Mesendoderm (in vitro differentiated cells): Measurements from ENCODE around the gene CAPN13.
"Not testable (repeated sequence)": the region's sequence is repeated elsewhere in the genome, so short reads cannot be mapped to it uniquely, and the experiment has no call there.

Source experiments
- DNase-seq: peaks from one replicate; pipeline ENCODE4 v3.0.0; 2013
- H2AK5ac ChIP-seq: 2 replicates; pipeline ENCODE4 v1.6.1; 2013; ENCODE audit warnings: low read length, inconsistent platforms
- H2BK120ac ChIP-seq: 2 replicates; pipeline ENCODE4 v1.6.1; 2013; ENCODE audit warnings: low read depth, mild to moderate bottlenecking, low read length, moderate library complexity, mixed read lengths
- H2BK15ac ChIP-seq: replicated peaks from 2 replicates; pipeline ENCODE4 v1.6.1; 2013; ENCODE audit warnings: low read depth, mild to moderate bottlenecking, moderate library complexity
- H2BK5ac ChIP-seq: 2 replicates; pipeline ENCODE4 v1.6.1; 2013; ENCODE audit warnings: low read length, inconsistent platforms
- H3K18ac ChIP-seq: 2 replicates; pipeline ENCODE4 v1.6.1; 2013; ENCODE audit warnings: mild to moderate bottlenecking, low read length, mixed read lengths
- H3K23ac ChIP-seq: one replicate; pipeline ENCODE4 v1.6.1; 2013; ENCODE audit warnings: low read length
- H3K27ac ChIP-seq: 2 replicates; pipeline ENCODE4 v1.5.1; 2013; ENCODE audit warnings: low read depth, mild to moderate bottlenecking, inconsistent platforms, low read length, moderate library complexity
- H3K27me3 ChIP-seq: 2 replicates; pipeline ENCODE4 v1.6.1; 2013; ENCODE audit warnings: low read length, control low read depth, mild to moderate bottlenecking, inconsistent platforms; ENCODE audit not compliant: insufficient read depth, poor library complexity
- H3K36me3 ChIP-seq: 2 replicates; pipeline ENCODE4 v1.6.1; 2013; ENCODE audit warnings: low read length, inconsistent platforms; ENCODE audit not compliant: control insufficient read depth, insufficient read depth
- H3K4ac ChIP-seq: one replicate; pipeline ENCODE4 v1.6.1; 2013; ENCODE audit warnings: low read depth, mild to moderate bottlenecking, low read length, moderate library complexity
- H3K4me1 ChIP-seq: 2 replicates; pipeline ENCODE4 v1.6.1; 2013; ENCODE audit warnings: low read depth, low read length, inconsistent platforms; ENCODE audit not compliant: control insufficient read depth
- H3K4me2 ChIP-seq: 2 replicates; pipeline ENCODE4 v1.6.1; 2013; ENCODE audit warnings: low read length
- H3K4me3 ChIP-seq: 2 replicates; pipeline ENCODE4 v1.5.1; 2013; ENCODE audit warnings: mild to moderate bottlenecking, low read length
- H3K56ac ChIP-seq: one replicate; pipeline ENCODE4 v1.6.1; 2013; ENCODE audit warnings: low read length
- H3K79me1 ChIP-seq: 2 replicates; pipeline ENCODE4 v1.6.1; 2013; ENCODE audit warnings: low read length, inconsistent platforms
- H3K79me2 ChIP-seq: 2 replicates; pipeline ENCODE4 v1.6.1; 2013; ENCODE audit warnings: mild to moderate bottlenecking, low read length; ENCODE audit not compliant: control insufficient read depth, insufficient read depth
- H3K9ac ChIP-seq: 2 replicates; pipeline ENCODE4 v1.6.1; 2013; ENCODE audit warnings: low read length, inconsistent platforms
- H4K5ac ChIP-seq: one replicate; pipeline ENCODE4 v1.6.1; 2013; ENCODE audit warnings: low read length
- H4K8ac ChIP-seq: one replicate; pipeline ENCODE4 v1.6.1; 2013; ENCODE audit warnings: low read depth, mild to moderate bottlenecking, control low read depth, low read length, moderate library complexity
- WGBS: extraction: QIAGEN DNeasy Blood & Tissue Kit; methylation state at CpG from one replicate; pipeline ENCODE4 v1.1.7; 2013; ENCODE audit warnings: low lambda C conversion rate, missing lambda C conversion rate; ENCODE audit not compliant: insufficient coverage; ENCODE audit errors: extremely low coverage; 5-methylcytosine and 5-hydroxymethylcytosine counted together

Gene CAPN13

DNA sequence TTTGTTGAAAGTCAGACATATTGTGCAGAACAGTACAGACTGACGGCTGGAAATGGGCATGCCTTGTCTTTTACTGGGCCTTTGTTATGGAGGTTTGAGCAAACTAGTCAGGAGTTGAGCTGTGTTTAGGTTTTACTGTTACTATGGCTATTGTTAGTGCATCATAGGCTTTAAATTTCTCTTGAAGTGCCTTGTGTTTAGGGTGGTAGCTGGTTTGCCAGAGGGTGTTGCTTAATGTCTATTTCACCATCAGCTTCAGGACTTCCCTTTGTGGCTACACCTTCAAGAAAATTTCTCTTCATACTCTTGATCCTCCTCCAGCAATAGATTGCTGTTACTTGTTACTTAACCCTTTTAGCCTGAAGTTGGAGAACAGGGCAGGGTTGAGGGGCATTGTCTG is 104.6 kb downstream of the CAPN13 start:
- no peak overlapping the region for H3K18ac ChIP-seq
- WGBS: no CpG with 5 or more reads among the region's 1 CpG

GRCh38 chr2:30701782-30702181 is 105.5 kb downstream of the CAPN13 start:
- H3K18ac ChIP-seq: no peak overlapping the region
- H3K23ac ChIP-seq: no peak overlapping the region
- no peak overlapping the region for H3K9ac ChIP-seq
- H4K5ac ChIP-seq: no peak overlapping the region
- no peak overlapping the region for H3K4me3 ChIP-seq
- no peak overlapping the region for H3K4ac ChIP-seq
- H3K79me2 ChIP-seq: no peaks in the 10 kb centered on the region
- H2AK5ac ChIP-seq: no peak overlapping the region
- H2BK120ac ChIP-seq: no peak overlapping the region
- no CpG with 5 or more reads among the region's 2 CpGs for WGBS
- H2BK15ac ChIP-seq: no peak overlapping the region
- no peak overlapping the region for H4K8ac ChIP-seq
- H3K56ac ChIP-seq: no peak overlapping the region
- H3K36me3 ChIP-seq: no peaks in the 10 kb centered on the region
- H3K27me3 ChIP-seq: no peaks in the 10 kb centered on the region
- H2BK5ac ChIP-seq: no peak overlapping the region
- H3K79me1 ChIP-seq: no peaks in the 10 kb centered on the region
- no peak for DNase-seq
- H3K27ac ChIP-seq: no peak overlapping the region
- no peaks in the 10 kb centered on the region for H3K4me1 ChIP-seq
- no peak overlapping the region for H3K4me2 ChIP-seq

More for the DNA sequence above, 104.6 kb downstream of the CAPN13 start:
- no peaks in the 10 kb centered on the region for H3K27me3 ChIP-seq
- no peak for DNase-seq
- H4K5ac ChIP-seq: no peak overlapping the region
- H2BK5ac ChIP-seq: no peak overlapping the region
- H3K56ac ChIP-seq: no peak overlapping the region
- no peaks in the 10 kb centered on the region for H3K4me1 ChIP-seq
- no peak overlapping the region for H3K23ac ChIP-seq
- no peak overlapping the region for H2BK120ac ChIP-seq
- H3K4me3 ChIP-seq: no peak overlapping the region
- no peak overlapping the region for H2BK15ac ChIP-seq
- no peak overlapping the region for H3K4ac ChIP-seq
- no peaks in the 10 kb centered on the region for H3K79me1 ChIP-seq
- H4K8ac ChIP-seq: no peak overlapping the region
- H3K36me3 ChIP-seq: no peaks in the 10 kb centered on the region
- H3K9ac ChIP-seq: no peak overlapping the region
- H3K79me2 ChIP-seq: no peaks in the 10 kb centered on the region
- H2AK5ac ChIP-seq: no peak overlapping the region
- no peak overlapping the region for H3K4me2 ChIP-seq
- no peak overlapping the region for H3K27ac ChIP-seq

- not testable (repeated sequence) for H3K23ac ChIP-seq, H3K27ac ChIP-seq, DNase-seq, H3K4ac ChIP-seq, H3K27me3 ChIP-seq, H3K18ac ChIP-seq, H4K5ac ChIP-seq, H3K4me1 ChIP-seq, H2BK5ac ChIP-seq, H3K4me3 ChIP-seq, H2BK120ac ChIP-seq, H3K9ac ChIP-seq, H2AK5ac ChIP-seq, H3K36me3 ChIP-seq, H3K56ac ChIP-seq, H4K8ac ChIP-seq, H3K79me2 ChIP-seq, H3K79me1 ChIP-seq, H2BK15ac ChIP-seq, H3K4me2 ChIP-seq
- no CpG with 5 or more reads among the region's 18 CpGs for WGBS
Measured at GRCh38 chr2:30697242-30698103, 109.8 kb downstream of the CAPN13 start.

DNA sequence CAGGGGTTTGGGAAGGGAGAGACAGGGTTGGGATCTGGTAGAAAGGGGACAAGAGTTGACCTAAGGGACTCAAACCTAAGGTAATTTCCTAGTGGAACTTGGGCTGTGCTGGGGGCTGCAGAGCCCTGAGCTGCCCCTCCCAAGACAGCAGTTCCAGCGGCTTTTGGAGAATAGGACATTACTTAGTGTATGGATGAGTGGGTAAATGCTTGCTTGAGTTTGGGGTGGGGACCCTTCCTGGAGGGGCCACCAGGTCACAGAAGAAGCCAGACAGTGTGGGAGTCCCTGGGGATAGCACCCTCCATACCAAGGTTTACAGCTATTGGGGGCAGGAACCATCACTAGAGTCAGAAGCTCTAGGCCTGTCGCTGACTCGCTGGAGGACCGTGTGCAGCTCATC is 111.5 kb downstream of the CAPN13 start:
- Histone ChIP-seq H3K36me3 (no peaks in the 10 kb centered on the region), H4K8ac (no peak overlapping the region), H3K27me3 (no peaks in the 10 kb centered on the region), H3K9ac (no peak overlapping the region), H2AK5ac (no peak overlapping the region), H3K4me2 (no peak overlapping the region), H2BK15ac (no peak overlapping the region), H3K18ac (no peak overlapping the region), H3K23ac (no peak overlapping the region), H3K56ac (no peak overlapping the region), H3K27ac (no peak overlapping the region), H3K79me2 (no peaks in the 10 kb centered on the region), H3K4me1 (no peaks in the 10 kb centered on the region), H4K5ac (no peak overlapping the region), H2BK5ac (no peak overlapping the region), H2BK120ac (no peak overlapping the region), H3K4me3 (no peak overlapping the region), H3K79me1 (no peaks in the 10 kb centered on the region), H3K4ac (no peak overlapping the region)
- WGBS: no CpG with 5 or more reads among the region's 4 CpGs
- DNase-seq: no peak

DNA sequence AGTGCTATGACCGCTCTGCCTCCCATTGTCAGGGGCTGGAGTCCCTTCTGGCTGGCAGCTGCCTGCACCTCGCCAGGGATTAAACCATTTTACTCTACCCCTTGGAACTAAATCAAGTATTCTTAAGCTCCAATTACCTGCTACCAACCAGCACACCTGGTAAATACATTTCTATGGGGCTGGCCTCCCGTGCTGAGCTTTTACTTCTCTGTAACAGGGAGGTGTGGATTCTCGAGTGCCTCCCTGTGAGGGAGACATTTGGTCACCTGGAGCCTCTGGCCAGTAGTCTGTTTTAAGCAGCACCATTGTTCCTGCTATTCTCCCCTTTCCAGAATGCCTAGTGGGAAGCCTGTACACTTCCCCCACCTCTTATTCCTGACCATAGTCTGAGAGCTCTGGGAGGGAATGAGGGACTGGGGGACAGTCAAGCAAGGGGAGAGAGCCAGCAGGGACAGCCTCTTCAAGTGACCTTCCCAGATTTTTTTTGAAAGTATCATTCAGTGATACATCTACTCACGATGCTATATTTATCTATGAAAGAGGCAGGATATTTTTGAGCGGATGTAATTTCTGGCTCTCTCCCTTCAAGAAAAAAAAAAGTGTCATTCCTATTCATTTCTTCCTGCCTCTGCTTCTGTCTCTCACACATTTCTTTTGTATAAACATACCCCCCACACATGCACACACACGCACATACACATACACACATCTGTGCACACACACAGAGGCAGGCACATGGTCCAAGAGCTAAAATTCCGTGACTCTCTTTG is 112.8 kb downstream of the CAPN13 start:
- no peaks in the 10 kb centered on the region for H3K36me3 ChIP-seq
- no peaks in the 10 kb centered on the region for H3K4me1 ChIP-seq
- no peak overlapping the region for H4K8ac ChIP-seq
- no peaks in the 10 kb centered on the region for H3K79me1 ChIP-seq
- H3K4me3 ChIP-seq: no peak overlapping the region
- no peak overlapping the region for H3K27ac ChIP-seq
- H3K4me2 ChIP-seq: no peak overlapping the region
- no peak overlapping the region for H3K18ac ChIP-seq
- no peaks in the 10 kb centered on the region for H3K79me2 ChIP-seq
- no CpG with 5 or more reads among the region's 8 CpGs for WGBS
- no peak overlapping the region for H2BK120ac ChIP-seq
- H4K5ac ChIP-seq: no peak overlapping the region
- no peak overlapping the region for H2AK5ac ChIP-seq
- H2BK5ac ChIP-seq: no peak overlapping the region
- H3K27me3 ChIP-seq: no peaks in the 10 kb centered on the region
- H3K4ac ChIP-seq: no peak overlapping the region
- no peak for DNase-seq
- no peak overlapping the region for H2BK15ac ChIP-seq
- H3K56ac ChIP-seq: no peak overlapping the region
- no peak overlapping the region for H3K23ac ChIP-seq
- no peak overlapping the region for H3K9ac ChIP-seq
